H1 (cell line): ENCODE measurements around the gene UBE2V1.

Experiments used
- CREB1 ChIP-seq: IDR thresholded peaks from 2 replicates; pipeline ENCODE4 v1.6.1; 2012; ENCODE audit warnings: inconsistent platforms
- EGR1 ChIP-seq: IDR thresholded peaks from 2 replicates; pipeline ENCODE4 v1.6.1; 2011; ENCODE audit warnings: low read depth, low read length, borderline replicate concordance
- HDAC2 ChIP-seq, 2 experiments: fragments of 300-600 bp in 1 of 2; sonication (generic) in 1 of 2; IDR thresholded peaks; 2 replicates each; pipeline ENCODE4 v1.6.1; 2011 to 2012; ENCODE audit warnings: low read depth in 2 of 2, low read length in 2 of 2, mild to moderate bottlenecking in 2 of 2, moderate library complexity in 2 of 2, borderline replicate concordance in 1 of 2, inconsistent platforms in 1 of 2
- HDAC6 ChIP-seq: IDR thresholded peaks from one replicate; pipeline ENCODE4 v1.7.1; 2012; ENCODE audit warnings: low read depth, mild to moderate bottlenecking, inconsistent platforms, low read length, moderate library complexity
- POLR2A ChIP-seq, 2 experiments: IDR thresholded peaks; 1 replicate in 1 of 2; 2 replicates in 1 of 2; pipeline ENCODE4 v1.6.1; 2011; ENCODE audit warnings: low read depth in 2 of 2, low read length in 2 of 2, mild to moderate bottlenecking in 2 of 2; ENCODE audit errors: control extremely low read depth in 1 of 2
- POLR2AphosphoS5 ChIP-seq: IDR thresholded peaks from 2 replicates; pipeline ENCODE4 v1.6.1; 2011; ENCODE audit warnings: low read depth, low read length
- RNF2 ChIP-seq: fragments of 200-900, 300-1000 bp; sonication (generic); IDR thresholded peaks from 2 replicates; pipeline ENCODE4 v1.7.1; 2016; ENCODE audit warnings: borderline replicate concordance, low read depth, mild to moderate bottlenecking, antibody characterized with exemption, low read length; ENCODE audit not compliant: poor library complexity, severe bottlenecking; ENCODE audit errors: missing control alignments
- SIN3A ChIP-seq, 2 experiments: IDR thresholded peaks in 1 of 2; conservative IDR thresholded peaks in 1 of 2; 2 replicates each; pipeline ENCODE4 v1.6.1; 2011 to 2012; ENCODE audit warnings: low read length in 2 of 2, improper control_type of control experiment in 1 of 2, low read depth in 1 of 2, mild to moderate bottlenecking in 1 of 2
- SRF ChIP-seq: IDR thresholded peaks from 2 replicates; pipeline ENCODE4 v1.6.1; 2011; ENCODE audit warnings: mild to moderate bottlenecking, low read depth, low read length, moderate library complexity
- TAF1 ChIP-seq: IDR thresholded peaks from 2 replicates; pipeline ENCODE4 v1.6.1; 2011; ENCODE audit warnings: mild to moderate bottlenecking, low read depth, low read length
- TF ChIP-seq, protein P1 (sequence below): IDR thresholded peaks from 2 replicates; pipeline ENCODE4 v1.6.1; 2011; ENCODE audit warnings: low read length, improper control_type of control experiment
- TF ChIP-seq, protein P2 (sequence below), 3 experiments: IDR thresholded peaks; 1 replicate in 2 of 3; 2 replicates in 1 of 3; pipeline versions ENCODE4 v1.5.1 to v1.6.1; 2011; ENCODE audit warnings: low read length in 3 of 3, mild to moderate bottlenecking in 3 of 3, inconsistent platforms in 2 of 3, low read depth in 1 of 3, moderate library complexity in 1 of 3; ENCODE audit not compliant: insufficient read depth in 1 of 3; ENCODE audit errors: control extremely low read depth in 1 of 3

DNA sequence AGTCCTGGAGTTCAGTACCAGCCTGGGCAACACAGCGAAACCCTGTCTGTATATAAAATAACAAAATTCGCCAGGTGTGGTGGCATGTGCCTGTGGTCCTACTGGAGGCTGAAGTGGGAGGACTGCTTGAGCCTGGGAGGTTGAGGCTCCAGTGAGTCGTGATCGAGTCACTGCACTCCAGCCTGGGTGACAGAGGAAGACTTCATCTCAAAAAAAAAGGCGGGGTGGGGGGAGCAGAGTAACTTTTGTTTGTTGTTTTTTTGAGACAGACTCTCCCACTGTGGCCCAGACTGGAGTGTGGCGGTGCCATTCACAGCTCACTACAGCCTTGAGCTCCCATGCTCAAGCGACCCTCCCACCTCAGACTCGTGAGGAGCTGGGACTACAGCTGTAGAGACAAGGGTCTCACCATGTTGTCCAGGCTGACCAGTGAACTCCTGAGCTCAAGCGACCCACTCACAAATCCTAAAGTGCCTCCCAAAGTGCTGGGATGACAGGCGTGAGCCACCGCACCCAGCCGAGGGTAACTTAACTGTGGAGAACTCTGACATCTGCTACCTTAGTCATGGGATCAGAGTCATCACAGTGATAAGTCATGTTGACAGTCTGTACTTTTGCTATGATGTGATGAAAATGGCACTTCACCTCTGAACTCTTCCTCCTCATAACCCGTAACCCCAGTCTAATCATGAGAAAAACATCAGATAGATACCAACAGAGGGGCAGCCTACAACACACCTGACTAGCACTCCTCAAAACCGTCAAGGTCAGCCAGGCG is 24.1 kb upstream of the UBE2V1 start:
- TF ChIP-seq SRF (no peak), HDAC6 (no peak), POLR2A (IDR thresholded peaks at IDR 0.05; ENCODE audit: control extremely low read depth in 1 of 2, low read depth in 2 of 2, low read length in 2 of 2) (no peak), HDAC2 (IDR thresholded peaks at IDR 0.05; ENCODE audit: borderline replicate concordance in 1 of 2, low read depth in 2 of 2, low read length in 2 of 2) (no peak), RNF2 (no peak), SIN3A (conservative IDR thresholded peaks at IDR 0.05 in 1 of 2, IDR thresholded peaks at IDR 0.05 in 1 of 2; ENCODE audit: low read depth in 1 of 2, low read length in 2 of 2) (no peak), CREB1 (no peak), EGR1 (no peak), TAF1 (no peak), POLR2AphosphoS5 (no peak)
- TF ChIP-seq, protein P1, sequence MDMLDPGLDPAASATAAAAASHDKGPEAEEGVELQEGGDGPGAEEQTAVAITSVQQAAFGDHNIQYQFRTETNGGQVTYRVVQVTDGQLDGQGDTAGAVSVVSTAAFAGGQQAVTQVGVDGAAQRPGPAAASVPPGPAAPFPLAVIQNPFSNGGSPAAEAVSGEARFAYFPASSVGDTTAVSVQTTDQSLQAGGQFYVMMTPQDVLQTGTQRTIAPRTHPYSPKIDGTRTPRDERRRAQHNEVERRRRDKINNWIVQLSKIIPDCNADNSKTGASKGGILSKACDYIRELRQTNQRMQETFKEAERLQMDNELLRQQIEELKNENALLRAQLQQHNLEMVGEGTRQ: no peak
- TF ChIP-seq, protein P2, sequence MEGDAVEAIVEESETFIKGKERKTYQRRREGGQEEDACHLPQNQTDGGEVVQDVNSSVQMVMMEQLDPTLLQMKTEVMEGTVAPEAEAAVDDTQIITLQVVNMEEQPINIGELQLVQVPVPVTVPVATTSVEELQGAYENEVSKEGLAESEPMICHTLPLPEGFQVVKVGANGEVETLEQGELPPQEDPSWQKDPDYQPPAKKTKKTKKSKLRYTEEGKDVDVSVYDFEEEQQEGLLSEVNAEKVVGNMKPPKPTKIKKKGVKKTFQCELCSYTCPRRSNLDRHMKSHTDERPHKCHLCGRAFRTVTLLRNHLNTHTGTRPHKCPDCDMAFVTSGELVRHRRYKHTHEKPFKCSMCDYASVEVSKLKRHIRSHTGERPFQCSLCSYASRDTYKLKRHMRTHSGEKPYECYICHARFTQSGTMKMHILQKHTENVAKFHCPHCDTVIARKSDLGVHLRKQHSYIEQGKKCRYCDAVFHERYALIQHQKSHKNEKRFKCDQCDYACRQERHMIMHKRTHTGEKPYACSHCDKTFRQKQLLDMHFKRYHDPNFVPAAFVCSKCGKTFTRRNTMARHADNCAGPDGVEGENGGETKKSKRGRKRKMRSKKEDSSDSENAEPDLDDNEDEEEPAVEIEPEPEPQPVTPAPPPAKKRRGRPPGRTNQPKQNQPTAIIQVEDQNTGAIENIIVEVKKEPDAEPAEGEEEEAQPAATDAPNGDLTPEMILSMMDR (IDR thresholded peaks at IDR 0.05; ENCODE audit: control extremely low read depth in 1 of 3, insufficient read depth in 1 of 3, low read depth in 1 of 3, low read length in 3 of 3): no peak
